OCI-LY7 (cell line): ENCODE data around the gene SLC1A6.
A peak's percentile ranks its signal among the peaks of the same experiment; 100 is the strongest.

Experiments
- EZH2phosphoT487 ChIP-seq: fragments of 200-600 bp; sonication (generic); IDR thresholded peaks from 2 replicates; pipeline ENCODE4 v1.6.1; 2018; ENCODE audit warnings: low read depth, borderline replicate concordance, mild to moderate bottlenecking, mixed run types, antibody characterized with exemption, low read length, moderate library complexity, mixed read lengths
- TF ChIP-seq, protein P1 (sequence below): fragments of 200-600 bp; sonication (generic); conservative IDR thresholded peaks from 2 replicates; pipeline ENCODE4 v1.5.1; 2014; ENCODE audit warnings: mild to moderate bottlenecking, antibody characterized with exemption, low read length, moderate library complexity, mixed read lengths

DNA sequence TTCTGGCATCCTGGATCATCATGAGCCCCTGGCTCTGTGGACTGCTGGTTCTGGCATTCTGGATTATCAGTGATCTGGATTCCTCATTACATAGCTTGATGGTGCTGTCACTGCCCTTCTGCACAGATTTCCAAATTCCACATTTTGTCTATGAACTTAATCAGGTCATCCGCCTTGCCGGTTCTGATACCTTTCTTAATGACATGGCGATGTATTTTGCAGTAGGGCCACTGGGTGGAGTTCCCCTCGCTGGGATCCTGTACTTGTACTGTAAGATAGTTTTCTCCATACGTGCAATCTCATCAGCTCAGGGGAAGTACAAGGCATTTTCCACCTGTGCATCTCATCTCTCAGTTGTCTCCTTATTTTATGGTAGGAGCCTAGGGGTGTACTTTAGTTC lies 62.8 kb downstream of the SLC1A6 start:
- TF ChIP-seq, protein P1, sequence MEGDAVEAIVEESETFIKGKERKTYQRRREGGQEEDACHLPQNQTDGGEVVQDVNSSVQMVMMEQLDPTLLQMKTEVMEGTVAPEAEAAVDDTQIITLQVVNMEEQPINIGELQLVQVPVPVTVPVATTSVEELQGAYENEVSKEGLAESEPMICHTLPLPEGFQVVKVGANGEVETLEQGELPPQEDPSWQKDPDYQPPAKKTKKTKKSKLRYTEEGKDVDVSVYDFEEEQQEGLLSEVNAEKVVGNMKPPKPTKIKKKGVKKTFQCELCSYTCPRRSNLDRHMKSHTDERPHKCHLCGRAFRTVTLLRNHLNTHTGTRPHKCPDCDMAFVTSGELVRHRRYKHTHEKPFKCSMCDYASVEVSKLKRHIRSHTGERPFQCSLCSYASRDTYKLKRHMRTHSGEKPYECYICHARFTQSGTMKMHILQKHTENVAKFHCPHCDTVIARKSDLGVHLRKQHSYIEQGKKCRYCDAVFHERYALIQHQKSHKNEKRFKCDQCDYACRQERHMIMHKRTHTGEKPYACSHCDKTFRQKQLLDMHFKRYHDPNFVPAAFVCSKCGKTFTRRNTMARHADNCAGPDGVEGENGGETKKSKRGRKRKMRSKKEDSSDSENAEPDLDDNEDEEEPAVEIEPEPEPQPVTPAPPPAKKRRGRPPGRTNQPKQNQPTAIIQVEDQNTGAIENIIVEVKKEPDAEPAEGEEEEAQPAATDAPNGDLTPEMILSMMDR: peak; percentile 38
- no peak for TF ChIP-seq EZH2phosphoT487
